Mesenchymal stem cell (in vitro differentiated cells and primary cell): ENCODE results near the gene FGFRL1.
"Not testable (repeated sequence)": the region's sequence is repeated elsewhere in the genome, so short reads cannot be mapped to it uniquely, and the experiment has no call there.

Source experiments
- DNase-seq: peaks from one replicate; pipeline ENCODE4 v3.0.0-alpha.2; 2013
- H2AFZ ChIP-seq: one replicate; pipeline ENCODE4 v1.6.1; 2013; ENCODE audit warnings: low read depth, mild to moderate bottlenecking, control low read depth, inconsistent platforms, low read length, moderate library complexity
- H2AK5ac ChIP-seq: 2 replicates; pipeline ENCODE4 v1.6.1; 2013; ENCODE audit warnings: low read length, moderate library complexity, mild to moderate bottlenecking, inconsistent platforms; ENCODE audit not compliant: severe bottlenecking
- H2BK120ac ChIP-seq: one replicate; pipeline ENCODE4 v1.6.1; 2013; ENCODE audit warnings: low read depth, mild to moderate bottlenecking, inconsistent platforms, low read length, moderate library complexity
- H2BK12ac ChIP-seq, 2 experiments: one replicate each; pipeline ENCODE4 v1.6.1; 2013; ENCODE audit warnings: inconsistent platforms in 2 of 2, low read length in 2 of 2, mild to moderate bottlenecking in 2 of 2, moderate library complexity in 2 of 2, control low read depth in 1 of 2
- H2BK15ac ChIP-seq: one replicate; pipeline ENCODE4 v1.6.1; 2013; ENCODE audit warnings: mild to moderate bottlenecking, low read depth, inconsistent platforms; ENCODE audit not compliant: poor library complexity, severe bottlenecking
- H2BK5ac ChIP-seq: 2 replicates; pipeline ENCODE4 v1.6.1; 2013; ENCODE audit warnings: low read depth, mild to moderate bottlenecking, low read length, control low read depth, inconsistent platforms; ENCODE audit not compliant: poor library complexity, severe bottlenecking
- H3K14ac ChIP-seq, 2 experiments: one replicate each; pipeline ENCODE4 v1.6.1; 2013; ENCODE audit warnings: inconsistent platforms in 2 of 2, low read length in 2 of 2, control low read depth in 1 of 2, mild to moderate bottlenecking in 1 of 2, moderate library complexity in 1 of 2
- H3K18ac ChIP-seq, 2 experiments: one replicate each; pipeline ENCODE4 v1.6.1; 2013; ENCODE audit warnings: inconsistent platforms in 2 of 2, low read length in 2 of 2, control low read depth in 1 of 2, low read depth in 1 of 2, mild to moderate bottlenecking in 1 of 2
- H3K23ac ChIP-seq, 2 experiments: one replicate each; pipeline ENCODE4 v1.6.1; 2013; ENCODE audit warnings: inconsistent platforms in 2 of 2, low read length in 2 of 2, mild to moderate bottlenecking in 2 of 2, moderate library complexity in 2 of 2, control low read depth in 1 of 2
- H3K27ac ChIP-seq: 2 replicates; pipeline ENCODE4 v1.5.1; 2013; ENCODE audit warnings: mild to moderate bottlenecking, moderate library complexity, low read length, control low read depth, inconsistent platforms; ENCODE audit not compliant: poor library complexity, severe bottlenecking
- H3K27me3 ChIP-seq, 2 experiments: 2 replicates each; pipeline versions ENCODE4 v1.6.1 to v1.7.0; 2013; ENCODE audit warnings: low read length in 2 of 2, mild to moderate bottlenecking in 2 of 2, moderate library complexity in 2 of 2, control low read depth in 1 of 2, inconsistent platforms in 1 of 2; ENCODE audit not compliant: control insufficient read depth in 1 of 2, insufficient read depth in 1 of 2
- H3K36me3 ChIP-seq, 2 experiments: 2 replicates each; pipeline versions ENCODE4 v1.6.1 to v1.7.0; 2013; ENCODE audit warnings: low read length in 2 of 2, control low read depth in 1 of 2, inconsistent platforms in 1 of 2, low read depth in 1 of 2, mild to moderate bottlenecking in 1 of 2; ENCODE audit not compliant: insufficient read depth in 2 of 2, control insufficient read depth in 1 of 2
- H3K4ac ChIP-seq, 2 experiments: one replicate each; pipeline ENCODE4 v1.6.1; 2013; ENCODE audit warnings: inconsistent platforms in 2 of 2, low read length in 2 of 2, mild to moderate bottlenecking in 2 of 2, moderate library complexity in 2 of 2, control low read depth in 1 of 2, low read depth in 1 of 2
- H3K4me1 ChIP-seq: 2 replicates; pipeline ENCODE4 v1.6.1; 2013; ENCODE audit warnings: low read depth, low read length, control low read depth; ENCODE audit not compliant: control insufficient read depth, insufficient read depth
- H3K4me2 ChIP-seq: 2 replicates; pipeline ENCODE4 v1.6.1; 2013; ENCODE audit warnings: low read length, mild to moderate bottlenecking, inconsistent platforms; ENCODE audit not compliant: poor library complexity, severe bottlenecking
- H3K4me3 ChIP-seq, 2 experiments: 2 replicates each; pipeline versions ENCODE4 v1.5.1 to v1.7.0; 2013; ENCODE audit warnings: low read length in 2 of 2, mild to moderate bottlenecking in 2 of 2, control low read depth in 1 of 2, low read depth in 1 of 2; ENCODE audit not compliant: insufficient read depth in 1 of 2
- H3K79me1 ChIP-seq: replicated peaks from 2 replicates; pipeline ENCODE4 v1.6.1; 2013; ENCODE audit warnings: mild to moderate bottlenecking, control low read depth, low read length, inconsistent platforms; ENCODE audit not compliant: poor library complexity, severe bottlenecking
- H3K9ac ChIP-seq: 2 replicates; pipeline ENCODE4 v1.7.0; 2013; ENCODE audit warnings: mild to moderate bottlenecking, low read length, moderate library complexity
- H3K9me3 ChIP-seq: 2 replicates; pipeline ENCODE4 v1.7.0; 2013; ENCODE audit warnings: mild to moderate bottlenecking, low read length; ENCODE audit not compliant: control insufficient read depth
- H4K8ac ChIP-seq: one replicate; pipeline ENCODE4 v1.6.1; 2013; ENCODE audit warnings: inconsistent platforms, mild to moderate bottlenecking, low read length, moderate library complexity
- H4K91ac ChIP-seq: one replicate; pipeline ENCODE4 v1.6.1; 2013; ENCODE audit warnings: mild to moderate bottlenecking, low read length, inconsistent platforms
- WGBS: methylation state at CpG from one replicate; pipeline ENCODE4 v1.1.7; 2013; ENCODE audit warnings: mixed read lengths; 5-methylcytosine and 5-hydroxymethylcytosine counted together

FGFRL1 gene

GRCh38 chr4:998096-998691 is 13.2 kb upstream of the FGFRL1 start:
- Histone ChIP-seq H4K91ac (no peak overlapping the region), H2BK12ac (no peak overlapping the region), H3K79me1 (no peaks in the 10 kb centered on the region), H2BK5ac (no peak overlapping the region), H3K9ac (no peak overlapping the region), H3K27ac (no peak overlapping the region), H2BK120ac (no peak overlapping the region), H3K4ac (no peak overlapping the region), H2AFZ (no peak overlapping the region), H3K36me3 (peaks cover 0 to 4% of the 10 kb centered on the region in 2 experiments), H3K14ac (no peak overlapping the region), H2AK5ac (no peak overlapping the region), H3K27me3 (peaks cover 53 to 55% of the 10 kb centered on the region in 2 experiments), H3K4me3 (peak overlapping the region in 1 of 2 experiments; percentile 53), H4K8ac (no peak overlapping the region), H3K9me3 (no peaks in the 10 kb centered on the region), H2BK15ac (no peak overlapping the region), H3K4me1 (peaks cover 30% of the 10 kb centered on the region), H3K23ac (no peak overlapping the region), H3K4me2 (no peak overlapping the region), H3K18ac (no peak overlapping the region)
- WGBS: 86% methylated on average over 12 of the region's 12 CpGs
- no peak for DNase-seq

- H2BK12ac ChIP-seq, H3K27ac ChIP-seq, H2BK5ac ChIP-seq, H3K4me2 ChIP-seq, H2AK5ac ChIP-seq, DNase-seq, H3K4ac ChIP-seq, H3K14ac ChIP-seq, H3K9ac ChIP-seq, H4K91ac ChIP-seq, H3K36me3 ChIP-seq, H2AFZ ChIP-seq, H3K4me3 ChIP-seq, H3K23ac ChIP-seq, H4K8ac ChIP-seq, H3K9me3 ChIP-seq, H2BK15ac ChIP-seq, H3K79me1 ChIP-seq, H3K18ac ChIP-seq, H2BK120ac ChIP-seq: not testable (repeated sequence)
- Histone ChIP-seq H3K27me3 (peaks cover 63 to 67% of the 10 kb centered on the region in 2 experiments), H3K4me1 (peaks cover 26% of the 10 kb centered on the region)
- WGBS: 76% methylated on average over 16 of the region's 21 CpGs
These were observed 12.1 kb upstream of the FGFRL1 start for GRCh38 chr4:999240-999863.

- WGBS: 78% methylated on average over 14 of the region's 18 CpGs
- Histone ChIP-seq H2AK5ac (no peak overlapping the region), H3K79me1 (no peaks in the 10 kb centered on the region)
These were observed 11.5 kb upstream of the FGFRL1 start for GRCh38 chr4:999882-1000425.

GRCh38 chr4:1000686-1001260 is 10.7 kb upstream of the FGFRL1 start:
- no peak overlapping the region for H3K27ac ChIP-seq
- 92% methylated on average over 13 of the region's 15 CpGs for WGBS

More at GRCh38 chr4:999882-1000425, 11.5 kb upstream of the FGFRL1 start:
- no peak overlapping the region for H3K4me3 ChIP-seq
- no peak overlapping the region for H2BK12ac ChIP-seq
- no peak overlapping the region for H2BK120ac ChIP-seq
- no peak overlapping the region for H3K4me2 ChIP-seq
- H3K4ac ChIP-seq: no peak overlapping the region
- H3K23ac ChIP-seq: no peak overlapping the region
- no peak overlapping the region for H3K14ac ChIP-seq
- no peak overlapping the region for H2BK5ac ChIP-seq
- H3K9ac ChIP-seq: no peak overlapping the region
- H3K4me1 ChIP-seq: peaks cover 27% of the 10 kb centered on the region
- H3K27ac ChIP-seq: no peak overlapping the region
- no peaks in the 10 kb centered on the region for H3K9me3 ChIP-seq
- H3K18ac ChIP-seq: no peak overlapping the region
- no peak overlapping the region for H4K91ac ChIP-seq
- no peak overlapping the region for H4K8ac ChIP-seq
- H2BK15ac ChIP-seq: no peak overlapping the region
- H2AFZ ChIP-seq: no peak overlapping the region
- H3K36me3 ChIP-seq: peaks cover 0 to 9% of the 10 kb centered on the region in 2 experiments
- peaks cover 69 to 73% of the 10 kb centered on the region in 2 experiments for H3K27me3 ChIP-seq
- no peak for DNase-seq

More at GRCh38 chr4:1000686-1001260, 10.7 kb upstream of the FGFRL1 start:
- Histone ChIP-seq H2AK5ac (no peak overlapping the region), H2BK15ac (no peak overlapping the region), H2AFZ (no peak overlapping the region), H2BK12ac (no peak overlapping the region), H3K9me3 (no peaks in the 10 kb centered on the region), H3K4ac (no peak overlapping the region), H2BK120ac (no peak overlapping the region), H3K4me2 (no peak overlapping the region), H3K4me3 (no peak overlapping the region), H2BK5ac (no peak overlapping the region), H4K91ac (no peak overlapping the region), H3K23ac (no peak overlapping the region), H3K36me3 (peaks cover 0 to 9% of the 10 kb centered on the region in 2 experiments), H3K4me1 (peaks cover 27% of the 10 kb centered on the region), H3K18ac (no peak overlapping the region), H3K9ac (no peak overlapping the region), H4K8ac (no peak overlapping the region), H3K27me3 (peaks cover 76% of the 10 kb centered on the region in 2 experiments), H3K14ac (no peak overlapping the region), H3K79me1 (no peaks in the 10 kb centered on the region)
- no peak for DNase-seq
